Transverse colon (tissue), 4 donors: ENCODE results near the gene RNPEP. TPM values are rescaled to one million over a fixed set of nuclear protein-coding genes. Genes with fewer than 3 reads are reported as not detected.

Source experiments
- DNase-seq: peaks from one replicate; pipeline ENCODE4 v3.0.0-alpha.2; 2019
- H3K27ac ChIP-seq, 4 donors: fragments of 200-600 bp; sonication (generic); 2 replicates each; pipeline ENCODE4 v1.5.1; 2016 to 2018; ENCODE audit warnings: inconsistent platforms in 4 of 4
- H3K27me3 ChIP-seq: fragments of 200-600 bp; sonication (generic); 2 replicates; pipeline ENCODE4 v1.5.1; 2017; ENCODE audit warnings: inconsistent platforms
- H3K36me3 ChIP-seq, 4 donors: fragments of 200-600 bp; sonication (generic); 2 replicates each; pipeline ENCODE4 v1.5.1; 2017 to 2019; ENCODE audit warnings: inconsistent platforms in 4 of 4
- H3K4me1 ChIP-seq, 4 donors: fragments of 200-600 bp; sonication (generic); 2 replicates each; pipeline ENCODE4 v1.5.1; 2017 to 2020; ENCODE audit warnings: inconsistent platforms in 4 of 4
- H3K4me3 ChIP-seq, 4 donors: fragments of 200-600 bp; sonication (generic); 1 replicate in 1 of 4; 2 replicates in 3 of 4; pipeline versions ENCODE4 v1.5.1 to v1.6.1; 2017 to 2019; ENCODE audit warnings: inconsistent platforms in 4 of 4
- H3K9me3 ChIP-seq, 2 donors: fragments of 200-600 bp; sonication (generic); 2 replicates each; pipeline ENCODE4 v1.5.1; 2017 to 2019; ENCODE audit warnings: inconsistent platforms in 2 of 2
- CTCF ChIP-seq, 5 experiments: fragments of 200-600 bp in 3 of 5; fragments of 450-650 bp in 2 of 5; sonication (generic) in 3 of 5; IDR thresholded peaks; 1 replicate in 2 of 5; 2 replicates in 3 of 5; pipeline ENCODE4 v1.5.1; 2016 to 2017; ENCODE audit warnings: antibody characterized with exemption in 5 of 5, inconsistent platforms in 3 of 5, mild to moderate bottlenecking in 2 of 5, moderate library complexity in 1 of 5
- EP300 ChIP-seq: sonication (generic); formaldehyde crosslinking; IDR thresholded peaks from one replicate; pipeline ENCODE4 v1.6.1; 2017; ENCODE audit warnings: antibody characterized with exemption, low read depth
- POLR2A ChIP-seq: fragments of 450-650 bp; IDR thresholded peaks from one replicate; pipeline ENCODE4 v1.6.1; 2016; ENCODE audit warnings: antibody characterized with exemption, mild to moderate bottlenecking, moderate library complexity
- POLR2AphosphoS5 ChIP-seq, 3 donors: sonication (generic); formaldehyde crosslinking; IDR thresholded peaks; one replicate each; pipeline ENCODE4 v1.6.1; 2016; ENCODE audit warnings: antibody characterized with exemption in 3 of 3
- WGBS, 2 donors: methylation state at CpG; one replicate each; pipeline ENCODE4 v1.1.5; 2018; ENCODE audit warnings: low coverage in 1 of 2; 5-methylcytosine and 5-hydroxymethylcytosine counted together
- in situ Hi-C, 4 donors: fragments of 200-750 bp; cut with MboI; loops; one replicate each; pipeline versions ENCODE4 v1.15.0 to v1.15.1; 2017; ENCODE audit warnings: low sequenced_read_pairs in 3 of 4, low pct_ligation_motif_present in 1 of 4, low pct_unique_long_range_greater_than_20kb in 1 of 4
- intact Hi-C: fragments of 100-400 bp; cut with DNase I; formaldehyde crosslinking; loops from one replicate; pipeline ENCODE4 v1.15.1; 2023; ENCODE audit warnings: low total_unique reads
- total RNA-seq, 4 donors: library from RNA; depleted of rRNA; stranded (reverse); fragments of >200 nt; gene quantifications; one replicate each; pipeline ENCODE4 v1.1.0, GENCODE V29; 2016

Gene RNPEP
- total RNA-seq, 4 donors from 2014 or later: 118 to 285 (median 184) TPM

GRCh38 chr1:201944002-201944401 is 38.4 kb upstream of the RNPEP start:
- H3K4me1 ChIP-seq: peaks cover 0 to 18% (median 7%) of the 10 kb centered on the region in 4 donors
- no peaks in the 10 kb centered on the region for H3K36me3 ChIP-seq
- in situ Hi-C loops: no loop called here
- peaks cover 32% of the 10 kb centered on the region for H3K27me3 ChIP-seq
- H3K9me3 ChIP-seq: no peaks in the 10 kb centered on the region
- H3K4me3 ChIP-seq: peak overlapping the region; percentile 40 to 57 (median 50)
- WGBS, 2 donors: 55% methylated on average over 6 of the region's 6 CpGs; no CpG with 5 or more reads in 1 of the 2 donors
- DNase-seq: no peak
- TF ChIP-seq POLR2A (peak; percentile 10), POLR2AphosphoS5 (IDR thresholded peaks at IDR 0.05) (no peak)
- peak overlapping the region; percentile 84 to 91 (median 87) for H3K27ac ChIP-seq
- intact Hi-C loops: no loop called here

- peak overlapping the region; percentile 84 to 91 (median 87) for H3K27ac ChIP-seq
- no peaks in the 10 kb centered on the region for H3K9me3 ChIP-seq
- H3K4me1 ChIP-seq: peaks cover 0 to 13% (median 7%) of the 10 kb centered on the region in 4 donors
- in situ Hi-C loops (no loop called here), intact Hi-C loops (no loop called here)
- no peak for DNase-seq
- WGBS, 2 donors: 64 to 67% methylated on average over 1 to 2 of the region's 3 CpGs
- TF ChIP-seq POLR2A (no peak), CTCF (IDR thresholded peaks at IDR 0.05) (no peak), POLR2AphosphoS5 (IDR thresholded peaks at IDR 0.05) (peak in 1 of 3 donors; percentile 26)
- peaks cover 32% of the 10 kb centered on the region for H3K27me3 ChIP-seq
- H3K4me3 ChIP-seq: peak overlapping the region; percentile 40 to 57 (median 50)
- H3K36me3 ChIP-seq: no peaks in the 10 kb centered on the region
Observed at GRCh38 chr1:201944639-201945038, 37.8 kb upstream of the RNPEP start.

- H3K9me3 ChIP-seq: no peaks in the 10 kb centered on the region
- WGBS, 2 donors: 53 to 59% methylated on average over 4 of the region's 4 CpGs
- no peaks in the 10 kb centered on the region for H3K36me3 ChIP-seq
- H3K4me3 ChIP-seq: peak overlapping the region; percentile 40 to 57 (median 50)
- peak; percentile 18 to 40 (median 28) for TF ChIP-seq CTCF (IDR thresholded peaks at IDR 0.05)
- TF ChIP-seq EP300: no peak
- in situ Hi-C loops: no loop called here
- H3K27ac ChIP-seq: peak overlapping the region; percentile 84 to 91 (median 87)
- DNase-seq: no peak
- H3K4me1 ChIP-seq: peaks cover 0 to 10% (median 7%) of the 10 kb centered on the region in 4 donors
- intact Hi-C loops: no loop called here
- peaks cover 32% of the 10 kb centered on the region for H3K27me3 ChIP-seq
Observed at GRCh38 chr1:201945157-201945556, 37.3 kb upstream of the RNPEP start.

- WGBS, 2 donors: 30 to 63% methylated on average over 3 to 10 of the region's 10 CpGs
- H3K27ac ChIP-seq: peak overlapping the region; percentile 84 to 91 (median 87)
- no peak for DNase-seq
- H3K9me3 ChIP-seq: no peaks in the 10 kb centered on the region
- no peak for TF ChIP-seq EP300
- TF ChIP-seq CTCF (IDR thresholded peaks at IDR 0.05): no peak
- no peak for TF ChIP-seq POLR2AphosphoS5 (IDR thresholded peaks at IDR 0.05)
- H3K4me3 ChIP-seq: peak overlapping the region; percentile 40 to 57 (median 50)
- intact Hi-C loops: loop anchor here (2.0 kb wide), 1 partner anchor 49 kb away; no protein-coding TSS in a partner anchor
- in situ Hi-C loops: no loop called here
- H3K36me3 ChIP-seq: no peaks in the 10 kb centered on the region
- H3K4me1 ChIP-seq: peaks cover 0 to 10% (median 7%) of the 10 kb centered on the region in 4 donors
- peaks cover 32% of the 10 kb centered on the region for H3K27me3 ChIP-seq
Observed at GRCh38 chr1:201945863-201946223, 36.6 kb upstream of the RNPEP start.
